Stimulated activated CD8-positive, alpha-beta memory T cell treated with anti-CD3 and anti-CD28 coated beads, Interleukin-15, amount 100 ng/mL, for 24 hours (primary cell): ENCODE results near the gene MEF2B.

ENCODE experiments used
- DNase-seq: peaks from one replicate; pipeline ENCODE4 v3.0.0-alpha.2; 2020; ENCODE audit warnings: low read depth

Gene MEF2B

DNA sequence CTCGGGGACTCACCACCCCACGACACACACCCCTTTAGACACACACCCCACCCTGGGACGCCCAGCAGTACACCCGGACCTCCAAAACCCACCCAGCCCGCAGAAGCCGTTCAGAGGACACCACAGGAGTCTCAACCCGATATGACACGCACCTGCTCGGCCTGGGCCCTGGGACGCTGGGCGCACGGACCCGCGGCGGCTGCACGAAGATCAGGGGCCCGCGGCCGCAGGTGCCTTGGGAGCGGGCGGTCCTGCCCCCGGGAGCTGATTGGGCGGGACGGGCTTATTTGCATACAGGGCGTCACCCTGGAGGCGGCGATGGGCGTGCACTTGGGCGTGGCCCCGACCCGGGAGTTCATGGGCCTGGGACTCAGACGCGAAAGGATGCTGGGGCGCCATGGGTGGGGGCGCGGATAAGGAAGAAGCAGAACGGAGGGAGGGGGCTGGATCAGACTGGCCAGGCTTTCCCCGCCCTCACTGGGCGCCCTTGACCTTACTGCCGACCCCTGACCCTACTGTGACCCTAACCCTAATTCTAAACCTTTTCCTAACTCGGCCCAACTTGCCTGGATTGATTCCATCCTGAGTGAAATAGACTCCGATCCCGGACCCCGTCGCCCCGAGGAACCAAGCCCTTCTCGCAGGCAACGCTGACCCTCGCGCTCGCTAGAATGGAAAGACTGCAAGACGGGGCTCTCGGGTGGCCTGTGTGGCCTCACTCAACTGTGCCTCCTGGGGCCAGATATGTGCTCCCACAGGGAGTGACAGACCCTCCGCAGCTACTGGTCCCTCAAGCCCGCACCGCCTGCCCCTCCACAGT, at the start of gene MEF2B:
MEF2B (minus strand) TSS at position 211 of the 820 bp plus-strand sequence. CDS start 19,528 bp downstream, outside the sequence.
- peak; percentile 43 for DNase-seq

DNA sequence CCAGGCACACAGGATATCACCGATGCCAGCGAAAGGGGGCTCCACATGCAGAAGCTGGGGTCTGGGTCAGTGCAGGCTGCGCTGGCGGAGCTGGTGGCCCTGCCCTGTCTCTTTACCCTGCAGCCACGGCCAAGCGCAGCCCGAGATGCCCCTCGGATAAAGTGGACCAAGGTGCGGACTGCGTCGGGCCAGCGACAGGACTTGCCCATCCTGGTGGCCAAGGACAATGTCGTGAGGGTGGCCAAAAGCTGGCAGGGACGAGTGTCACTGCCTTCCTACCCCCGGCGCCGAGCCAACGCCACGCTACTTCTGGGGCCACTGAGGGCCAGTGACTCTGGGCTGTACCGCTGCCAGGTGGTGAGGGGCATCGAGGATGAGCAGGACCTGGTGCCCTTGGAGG, 48.8 kb upstream of the MEF2B start:
- no peak for DNase-seq

DNA sequence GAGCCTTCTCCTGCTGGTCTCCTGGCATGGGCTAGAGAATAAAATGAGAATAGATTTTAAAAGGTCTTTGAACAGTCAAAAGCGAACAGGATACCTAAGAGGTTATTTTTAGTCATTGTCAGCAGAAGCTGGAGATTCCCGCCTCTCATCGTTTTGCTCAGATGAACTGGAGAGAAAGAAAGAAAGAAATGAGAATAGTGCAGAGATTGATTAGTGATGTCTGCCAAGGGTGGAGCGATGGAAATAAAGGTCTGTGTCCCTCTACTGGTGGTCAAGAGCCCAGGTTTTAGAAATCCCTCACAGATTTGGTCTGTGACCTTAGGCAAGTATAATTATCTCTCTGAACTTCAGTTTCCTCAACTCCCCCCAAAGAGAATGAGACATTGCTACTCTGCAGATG, 47.0 kb upstream of the MEF2B start:
- no peak for DNase-seq

DNA sequence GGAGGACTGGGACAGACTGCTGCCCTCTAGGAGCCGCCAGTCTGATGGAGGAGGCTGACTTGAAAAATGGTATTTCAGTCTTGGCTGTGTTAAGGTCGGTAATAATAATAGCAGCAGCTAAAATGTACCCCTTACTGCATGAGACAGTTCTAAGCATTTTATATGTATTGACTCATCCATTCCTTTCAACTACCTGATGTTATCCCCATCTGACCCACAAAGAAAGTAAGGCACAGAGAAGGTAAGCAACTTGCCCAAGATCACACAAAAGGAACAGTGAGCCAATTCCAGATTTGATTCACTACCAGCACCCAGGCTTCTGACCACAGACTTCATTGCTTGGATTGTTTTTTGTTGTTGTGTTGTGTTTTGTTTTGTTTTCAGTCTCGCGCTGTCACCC, 45.7 kb upstream of the MEF2B start:
- no peak for DNase-seq

DNA sequence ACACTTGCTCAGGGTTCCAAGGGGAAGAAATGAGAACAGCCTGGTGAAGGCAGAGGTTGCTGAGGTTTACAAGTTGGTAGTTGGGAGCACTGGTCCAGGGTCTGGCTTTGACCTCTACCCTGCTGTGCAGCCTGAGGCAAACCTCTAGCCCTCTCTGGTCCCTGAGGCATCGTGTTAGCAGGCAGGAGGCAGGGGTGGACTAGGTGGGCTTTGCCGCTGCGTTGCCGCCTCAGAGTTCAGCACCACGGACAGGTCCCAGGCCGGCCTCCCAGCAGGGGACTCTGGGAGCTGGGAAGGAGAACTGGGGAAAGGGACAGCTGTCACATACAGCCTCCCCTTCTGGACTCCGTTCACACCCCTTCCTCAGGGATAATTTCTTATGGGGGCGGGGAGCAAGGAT, 44.8 kb upstream of the MEF2B start:
- DNase-seq = no peak

DNA sequence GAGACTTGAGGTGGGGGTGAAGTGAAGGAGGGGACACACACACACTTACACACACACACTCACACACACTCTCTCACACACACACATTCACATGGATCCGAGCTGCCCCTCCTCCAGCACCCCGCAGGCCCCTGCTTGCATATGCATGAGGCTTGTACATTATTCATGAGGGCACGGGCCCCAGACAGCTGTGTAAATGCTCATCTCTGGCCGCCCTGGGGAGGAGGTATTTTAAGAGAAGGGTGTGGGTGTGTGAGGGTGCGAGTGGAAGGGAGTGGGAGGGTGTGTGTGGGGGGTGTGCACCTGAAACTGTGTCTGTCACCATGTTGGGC, 44.1 kb upstream of the MEF2B start:
- no peak for DNase-seq

DNA sequence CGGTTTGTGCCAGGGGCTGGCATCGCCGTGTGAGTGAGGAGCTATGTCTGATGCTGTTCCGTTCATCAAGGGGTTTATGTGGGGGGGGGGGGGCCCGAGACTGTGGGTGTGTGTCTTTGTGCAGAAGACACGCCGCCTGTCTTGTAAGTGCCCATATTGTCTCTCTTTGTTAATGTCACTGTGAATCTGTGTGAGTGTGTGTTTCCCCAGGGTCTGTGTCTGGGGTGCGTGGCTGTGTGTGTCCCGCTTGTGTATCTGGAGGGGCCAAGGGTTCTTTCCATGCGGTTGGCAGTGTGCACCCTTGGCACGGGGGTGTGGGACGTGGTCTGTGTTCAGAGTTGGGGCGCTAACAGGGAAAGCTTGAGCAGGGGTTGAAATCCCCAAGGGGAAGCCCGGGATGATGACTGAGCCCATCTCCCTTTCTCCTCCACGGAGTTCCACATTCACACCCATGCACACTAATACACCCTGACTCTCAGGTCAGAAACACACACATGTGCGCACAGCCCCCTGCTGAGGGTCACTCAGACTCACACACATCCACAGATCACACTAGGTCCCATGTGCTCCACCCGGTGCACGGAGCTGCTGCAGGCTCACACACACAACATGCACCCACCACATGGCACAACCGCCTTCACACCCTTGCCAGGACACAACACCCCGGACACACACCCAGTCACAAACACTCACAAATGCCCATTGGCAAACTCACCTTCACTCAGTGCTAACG, 43.5 kb upstream of the MEF2B start:
- DNase-seq = no peak

DNA sequence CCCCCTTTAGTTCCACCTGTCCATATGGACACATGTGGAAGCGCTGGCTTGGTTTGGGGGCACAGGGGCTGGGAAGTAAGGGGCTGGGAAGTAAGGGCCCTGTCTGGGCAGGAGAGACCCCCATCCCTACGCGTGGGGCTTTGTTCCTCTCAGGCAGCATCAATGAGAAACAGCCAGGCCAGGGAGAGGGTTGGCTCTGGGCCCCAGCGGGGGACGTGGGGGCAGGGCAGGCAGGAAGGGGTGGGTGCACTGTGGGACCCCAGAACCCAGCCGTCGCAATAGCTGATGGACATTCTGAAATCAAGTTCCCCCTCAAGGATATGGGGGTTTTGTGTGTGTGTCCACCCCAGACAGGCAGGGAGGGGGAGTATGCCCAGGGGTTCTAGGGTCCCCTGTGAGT, 42.9 kb upstream of the MEF2B start:
- DNase-seq = no peak

DNA sequence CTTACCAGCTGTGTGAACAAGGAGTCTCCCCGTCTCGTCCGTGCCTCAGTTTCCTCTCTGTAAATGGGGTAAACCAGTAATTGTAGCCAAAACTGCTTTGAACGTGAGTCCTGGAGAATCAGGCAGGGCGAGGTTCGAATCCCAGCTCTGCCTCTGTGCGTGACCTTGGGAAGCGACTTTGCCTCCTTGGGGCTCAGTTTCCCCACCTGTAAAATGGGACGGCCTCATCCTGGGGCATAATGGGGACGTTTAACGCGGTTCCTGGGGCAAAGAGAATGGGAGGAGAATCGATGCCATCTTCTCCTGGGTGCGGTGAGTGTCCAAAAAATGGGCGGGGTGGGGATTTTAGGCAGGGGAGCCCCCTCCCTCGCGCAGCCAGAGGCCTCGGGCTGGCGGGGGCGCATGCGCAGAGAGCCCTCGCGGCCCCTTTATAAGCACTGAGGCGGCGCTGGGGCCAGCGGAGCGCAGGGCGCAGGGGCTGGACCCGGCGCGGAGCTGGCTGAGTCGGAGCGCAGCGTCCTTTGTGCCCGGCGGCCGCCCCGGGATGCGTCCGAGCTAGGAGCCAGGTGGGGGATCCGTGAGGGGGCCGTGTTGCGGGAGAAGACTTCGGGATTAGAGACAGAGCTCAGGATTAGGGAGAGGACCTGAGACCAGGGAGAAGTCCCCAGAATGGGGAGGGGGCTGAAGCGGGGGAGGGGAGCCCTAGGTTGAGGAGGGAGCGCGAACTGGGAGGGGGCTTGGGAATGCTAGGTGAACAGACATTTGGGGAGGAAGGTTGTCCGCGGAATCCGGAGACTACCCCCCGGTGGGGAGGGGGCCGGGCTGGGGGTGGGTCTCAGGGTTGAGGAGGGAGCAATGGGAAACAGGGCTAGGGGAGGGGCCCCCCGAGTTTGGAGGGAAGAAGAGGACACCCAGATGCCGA, 41.7 kb upstream of the MEF2B start, which contains the start of gene NCAN:
NCAN (plus strand) TSS at position 460 of the 922 bp plus-strand sequence. CDS start 4,996 bp downstream, outside the sequence.
- no peak for DNase-seq

DNA sequence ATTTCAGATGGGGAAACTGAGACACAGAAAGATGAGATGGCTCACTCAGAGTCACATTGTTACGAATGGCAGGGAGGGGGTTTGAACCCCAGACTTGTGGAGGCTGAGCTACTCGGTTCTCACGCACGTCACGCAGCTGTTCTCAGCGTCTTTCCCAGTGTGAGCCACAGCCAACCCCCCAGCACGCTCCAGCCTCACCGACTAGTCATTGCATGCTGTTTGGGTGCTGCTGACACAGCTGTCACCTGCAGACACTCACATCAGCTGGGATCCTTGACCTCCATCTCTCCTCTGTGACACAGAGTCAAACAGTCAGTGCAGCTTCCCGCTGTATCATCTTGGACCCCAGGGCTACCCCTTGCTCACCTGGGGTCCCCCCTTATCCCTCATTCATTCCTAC, 39.3 kb upstream of the MEF2B start:
- no peak for DNase-seq

DNA sequence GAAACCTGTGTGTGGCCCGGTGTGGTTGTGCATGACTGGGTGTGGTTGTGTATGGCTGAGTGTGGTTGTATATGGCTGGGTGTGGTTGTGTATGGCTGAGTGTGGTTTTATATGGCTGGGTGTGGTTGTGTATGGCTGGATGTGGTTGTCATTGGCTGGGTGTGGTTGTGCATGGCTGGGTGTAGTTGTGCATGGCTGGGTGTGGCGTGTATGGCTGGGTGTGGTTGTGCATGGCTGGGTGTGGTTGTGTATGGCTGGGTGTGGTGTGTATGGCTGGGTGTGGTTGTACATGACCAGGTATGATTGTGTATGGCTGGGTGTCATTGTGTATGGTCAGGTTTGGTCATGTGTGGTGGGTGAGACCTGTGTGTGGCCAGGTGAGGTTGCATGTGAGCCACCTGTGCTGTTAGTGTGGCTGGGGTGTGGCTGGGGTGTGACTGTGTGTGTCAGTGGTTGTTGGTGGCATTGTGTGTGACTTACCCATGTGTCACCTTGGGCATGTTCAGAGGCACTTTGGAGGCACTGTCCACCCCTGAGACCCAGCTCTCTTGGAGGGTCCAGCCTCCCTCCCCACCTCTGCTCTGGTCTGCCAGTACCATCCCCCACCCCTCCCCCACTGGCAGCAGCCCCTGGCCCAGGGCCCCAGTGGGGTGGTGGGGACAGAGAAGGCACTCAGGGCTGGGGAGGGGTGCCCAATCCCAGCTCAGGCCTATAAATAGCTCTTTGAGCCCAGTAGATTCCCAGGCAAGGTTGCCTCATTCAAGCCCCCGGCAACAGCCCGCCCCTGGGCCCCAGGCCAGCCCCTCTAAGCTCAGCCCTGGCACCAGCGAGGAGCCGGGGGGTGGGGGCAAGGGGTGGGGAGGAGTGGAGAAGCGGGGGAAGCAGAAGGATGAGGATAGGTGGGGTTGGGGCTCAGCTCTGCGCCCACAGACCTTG, 37.8 kb upstream of the MEF2B start:
- no peak for DNase-seq

DNA sequence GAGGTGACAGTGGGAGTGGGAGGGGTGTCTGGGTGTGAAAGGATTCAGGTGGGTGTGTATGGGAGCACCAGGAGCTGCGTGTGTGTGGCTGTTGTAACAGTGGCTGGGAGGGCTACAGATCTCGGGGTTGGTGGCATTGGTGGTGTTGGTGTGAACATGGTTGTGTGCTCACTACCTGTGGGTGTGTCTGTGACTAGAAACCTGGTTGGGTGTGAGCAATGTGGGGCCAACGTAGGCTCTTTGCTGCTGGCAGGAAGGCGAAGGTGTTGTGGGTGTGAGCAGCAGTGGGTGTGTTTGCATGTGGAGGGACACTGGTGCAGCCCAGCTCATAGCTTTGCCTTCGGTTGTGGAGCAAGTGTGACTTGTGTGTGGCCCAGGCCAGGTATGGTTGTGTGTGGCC, 36.9 kb upstream of the MEF2B start:
- no peak for DNase-seq

DNA sequence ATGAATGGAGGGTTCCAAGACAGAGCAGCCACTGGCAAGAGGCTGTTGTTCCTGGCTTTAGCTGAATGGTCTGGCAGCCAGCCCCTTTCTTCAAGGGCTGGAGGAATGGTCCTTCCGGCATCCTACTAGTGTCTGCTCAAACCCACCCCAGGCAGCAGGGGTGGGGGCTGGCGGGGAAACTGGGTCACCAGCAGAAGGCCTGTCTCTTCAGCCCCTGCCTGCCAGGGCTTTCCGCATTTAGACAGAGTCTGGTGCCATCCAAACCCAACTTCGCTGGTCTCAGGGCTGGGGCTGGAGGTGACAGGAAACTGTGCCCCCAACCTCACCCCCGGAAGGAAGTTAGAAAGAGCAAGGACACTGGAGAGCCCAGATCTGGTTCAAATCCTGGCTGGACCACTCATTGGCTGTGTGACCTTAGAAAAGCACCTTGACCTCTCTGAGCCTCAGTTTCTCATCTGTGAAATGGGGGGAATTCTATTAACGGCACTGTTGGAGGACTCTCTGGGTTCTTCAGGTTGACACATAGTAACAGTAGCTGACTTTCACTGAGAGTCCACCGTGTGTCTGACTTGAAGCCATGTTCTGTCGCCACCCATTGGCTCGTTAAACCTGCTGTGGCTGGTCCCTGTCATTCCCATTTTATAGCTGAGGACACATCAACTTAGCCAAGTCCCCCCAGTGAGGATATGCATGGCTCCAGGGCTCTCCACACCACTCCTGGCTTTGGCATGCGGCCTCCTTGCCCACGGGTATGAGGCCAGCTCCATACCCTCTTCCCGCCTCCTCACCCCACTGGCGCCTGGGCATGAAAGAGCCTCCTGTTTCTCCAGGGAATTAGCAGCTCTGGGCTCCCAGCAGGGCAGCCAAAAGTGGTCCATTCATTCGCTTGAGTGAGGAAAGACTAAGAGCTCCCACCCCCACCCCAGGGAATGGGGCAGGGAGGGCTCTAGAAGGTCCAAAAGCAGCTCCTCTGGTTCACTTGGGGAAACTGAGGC, 35.6 kb upstream of the MEF2B start:
- no peak for DNase-seq

DNA sequence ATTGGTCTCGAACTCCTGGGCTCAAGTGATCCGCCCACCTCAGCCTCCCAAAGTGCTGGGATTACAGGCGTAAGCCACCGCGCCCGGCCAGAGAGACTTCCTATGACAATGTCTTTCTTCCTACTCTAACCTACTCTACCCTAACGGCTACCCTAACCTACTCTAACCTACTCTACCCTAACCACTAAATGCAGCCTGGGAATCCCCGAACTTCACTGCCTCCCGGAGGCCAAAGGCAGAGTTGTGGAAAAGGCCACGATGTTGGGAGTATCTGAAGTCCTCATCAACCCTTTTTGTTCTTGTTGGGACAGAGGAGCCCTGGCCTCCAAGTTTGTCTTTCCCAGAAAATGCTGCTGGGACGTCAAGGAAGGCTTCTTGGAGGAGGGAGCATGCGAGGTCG, 34.1 kb upstream of the MEF2B start:
- no peak for DNase-seq

DNA sequence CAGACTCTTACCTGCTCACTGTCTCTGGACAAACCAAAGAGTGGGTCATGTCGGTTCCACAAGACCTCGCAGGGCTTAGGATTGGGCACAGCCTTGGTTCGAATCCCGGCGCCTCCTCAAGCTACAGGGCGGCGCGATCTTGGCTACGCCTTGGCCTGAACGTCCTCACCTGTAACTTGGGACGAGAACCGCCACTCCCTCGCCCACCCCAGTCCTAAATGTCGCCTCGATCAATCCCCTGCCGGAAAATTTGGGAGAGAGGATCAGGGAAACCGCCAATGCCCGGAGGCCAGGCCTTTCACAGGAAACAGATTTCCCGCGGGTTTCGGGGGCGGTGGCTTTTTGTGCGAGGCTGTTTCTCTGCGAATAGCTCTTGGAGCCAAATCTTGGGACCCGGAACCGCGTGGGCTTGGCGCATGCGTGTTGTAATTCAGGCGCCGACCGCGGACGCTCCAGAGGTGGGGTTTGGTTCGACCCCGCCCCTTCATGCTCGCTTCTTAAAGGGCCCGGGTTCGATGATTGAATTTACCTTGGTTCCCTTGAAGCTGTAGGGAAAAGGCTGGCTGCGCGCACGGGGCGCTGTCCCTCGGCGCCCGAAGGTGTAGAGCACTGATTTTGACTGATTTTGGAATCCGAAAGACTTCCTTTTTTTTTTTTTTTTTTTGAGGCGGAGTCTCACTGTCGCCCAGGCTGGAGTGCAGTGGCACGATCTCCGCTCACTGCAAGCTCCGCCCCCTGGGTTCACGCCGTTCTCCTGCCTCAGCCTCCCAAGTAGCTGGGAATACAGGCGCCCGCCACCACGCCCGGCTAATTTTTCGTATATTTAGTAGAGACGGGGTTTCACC, 33.2 kb upstream of the MEF2B start, which contains the start of gene NR2C2AP:
NR2C2AP (minus strand) TSS at position 403 of the 845 bp plus-strand sequence; CDS start at position 49, 354 bp downstream.
- DNase-seq = peak; percentile 81

DNA sequence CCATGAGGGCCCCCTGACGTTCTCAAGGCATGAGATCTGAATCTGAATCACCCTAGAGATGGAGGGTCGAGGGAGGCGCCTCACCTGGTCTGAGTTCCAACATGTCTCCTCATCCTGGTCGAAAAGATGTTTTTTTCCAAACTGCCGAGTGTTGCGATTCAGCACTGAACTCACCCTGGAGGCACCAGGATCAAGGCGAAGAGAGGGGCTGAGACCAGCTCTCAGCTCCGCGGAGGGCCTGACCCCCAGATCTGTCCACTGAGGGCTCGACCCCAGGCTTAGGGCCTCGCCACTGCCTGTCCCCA, 32.6 kb upstream of the MEF2B start:
- no peak for DNase-seq

DNA sequence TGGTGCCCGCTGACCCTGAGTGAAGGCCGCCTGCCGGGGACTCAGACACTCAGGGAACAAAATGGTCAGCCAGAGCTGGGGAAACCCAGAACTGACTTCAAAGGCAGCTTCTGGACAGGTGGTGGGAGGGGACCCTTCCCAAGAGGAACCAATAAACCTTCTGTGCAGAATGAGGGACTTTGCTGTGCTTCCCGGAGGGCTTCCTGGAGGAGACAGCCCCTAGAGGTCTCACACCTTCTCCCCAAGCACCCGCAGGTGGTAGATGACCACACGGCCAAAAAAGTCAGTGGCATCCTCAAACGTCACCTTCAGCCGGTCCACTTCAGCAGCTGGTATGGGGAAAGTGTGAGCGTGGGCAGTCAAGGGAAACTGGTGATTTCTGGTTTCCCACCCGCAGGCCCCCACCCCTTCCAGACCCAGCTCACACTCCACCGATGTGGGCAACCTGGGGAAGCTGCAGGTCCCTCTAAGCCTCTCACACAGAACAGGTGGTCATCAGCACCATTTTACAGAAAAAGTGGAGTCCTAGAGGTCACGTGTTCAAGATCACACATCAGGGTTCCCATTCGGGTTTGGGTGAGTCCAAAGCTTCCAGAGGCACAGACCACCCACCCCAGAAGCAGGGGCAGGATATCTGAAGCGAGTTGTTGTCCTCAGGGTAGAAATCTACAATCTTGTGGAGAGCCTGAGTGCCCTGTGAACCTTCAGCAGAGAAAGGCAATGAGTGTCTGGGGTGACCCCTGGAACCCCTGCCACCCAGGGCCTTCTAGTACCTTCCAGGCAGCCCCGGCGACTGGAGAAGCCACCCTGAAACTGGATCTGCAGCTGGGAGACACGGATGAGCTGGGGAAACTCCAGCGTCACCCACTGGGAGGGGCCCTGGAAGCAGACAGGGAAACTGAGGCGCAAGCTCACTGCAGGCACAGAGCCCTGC, 31.9 kb upstream of the MEF2B start:
- DNase-seq = no peak

DNA sequence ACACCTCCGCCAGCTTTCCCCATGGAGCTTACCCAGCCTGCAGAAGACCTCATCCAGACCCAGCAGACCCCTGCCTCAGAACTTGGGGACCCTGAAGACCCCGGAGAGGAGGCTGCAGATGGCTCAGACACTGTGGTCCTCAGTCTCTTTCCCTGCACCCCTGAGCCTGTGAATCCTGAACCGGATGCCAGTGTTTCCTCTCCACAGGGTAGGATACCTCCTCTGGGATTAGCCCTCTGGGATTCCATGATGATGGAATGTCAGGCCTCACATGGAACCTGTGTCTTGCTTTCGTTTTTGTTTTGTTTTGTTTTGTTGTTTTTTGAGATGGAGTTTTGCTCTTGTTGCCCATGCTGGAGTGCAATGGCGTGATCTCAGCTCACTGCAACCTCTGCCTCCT, 23.9 kb upstream of the MEF2B start:
- no peak for DNase-seq
